HUES6 (cell line): ENCODE results near the gene FLOT2.
"Not testable (repeated sequence)": the region's sequence is repeated elsewhere in the genome, so short reads cannot be mapped to it uniquely, and the experiment has no call there.

Source experiments
- H3K27ac ChIP-seq: 2 replicates; pipeline ENCODE4 v1.7.0; 2013; ENCODE audit warnings: low read depth, mild to moderate bottlenecking, low read length, inconsistent platforms
- H3K27me3 ChIP-seq: 2 replicates; pipeline ENCODE4 v1.6.1; 2013; ENCODE audit warnings: low read length; ENCODE audit not compliant: control insufficient read depth, insufficient read depth
- H3K36me3 ChIP-seq: 2 replicates; pipeline ENCODE4 v1.6.1; 2013; ENCODE audit warnings: low read length; ENCODE audit not compliant: control insufficient read depth, insufficient read depth
- H3K4me1 ChIP-seq: 2 replicates; pipeline ENCODE4 v1.6.1; 2013; ENCODE audit warnings: low read length; ENCODE audit not compliant: control insufficient read depth, insufficient read depth
- H3K4me3 ChIP-seq: 2 replicates; pipeline ENCODE4 v1.5.1; 2013; ENCODE audit warnings: low read depth, low read length
- H3K9ac ChIP-seq: one replicate; pipeline ENCODE4 v1.6.1; 2013; ENCODE audit warnings: mild to moderate bottlenecking, low read length
- H3K9me3 ChIP-seq: 2 replicates; pipeline ENCODE4 v1.6.1; 2013; ENCODE audit warnings: low read depth, low read length; ENCODE audit not compliant: control insufficient read depth, insufficient read depth

Gene FLOT2

DNA sequence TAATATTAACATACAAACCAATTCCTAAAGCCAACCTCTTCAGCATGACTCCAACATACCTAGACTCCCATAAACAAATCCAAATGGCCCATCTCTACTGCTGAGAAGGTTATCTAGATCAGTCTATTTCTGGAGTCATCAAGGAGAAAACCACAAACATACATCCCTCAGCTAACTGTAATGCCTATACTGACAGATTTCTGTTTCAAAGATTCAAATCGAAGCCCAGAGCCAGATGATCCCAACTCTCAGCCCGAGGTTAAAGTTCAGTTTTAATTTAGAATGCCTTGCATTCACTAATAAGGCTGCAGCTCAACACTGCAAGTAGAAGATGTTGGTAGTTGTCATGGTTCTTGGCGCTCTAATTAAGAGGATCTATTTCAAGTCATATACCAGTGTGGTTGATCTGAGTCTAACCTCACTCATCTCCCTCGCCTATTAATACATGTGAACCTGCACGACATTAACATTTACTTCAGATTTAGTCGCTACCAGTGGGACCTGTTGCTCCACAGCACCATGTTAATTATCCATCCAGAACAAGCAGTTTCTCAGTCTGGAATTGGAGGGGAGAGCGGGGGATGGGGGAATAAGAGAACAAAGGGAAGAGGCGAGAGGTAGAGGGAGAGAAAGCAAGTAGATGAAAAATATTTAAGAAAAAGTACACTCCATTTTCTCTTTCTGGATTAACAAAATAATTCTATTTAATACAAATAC is 38.4 kb upstream of the FLOT2 start:
- Histone ChIP-seq H3K27ac (no peak overlapping the region), H3K36me3 (peaks cover 28% of the 10 kb centered on the region), H3K4me3 (no peak overlapping the region), H3K4me1 (peaks cover 32% of the 10 kb centered on the region), H3K9me3 (no peaks in the 10 kb centered on the region), H3K9ac (no peak overlapping the region), H3K27me3 (no peaks in the 10 kb centered on the region)

DNA sequence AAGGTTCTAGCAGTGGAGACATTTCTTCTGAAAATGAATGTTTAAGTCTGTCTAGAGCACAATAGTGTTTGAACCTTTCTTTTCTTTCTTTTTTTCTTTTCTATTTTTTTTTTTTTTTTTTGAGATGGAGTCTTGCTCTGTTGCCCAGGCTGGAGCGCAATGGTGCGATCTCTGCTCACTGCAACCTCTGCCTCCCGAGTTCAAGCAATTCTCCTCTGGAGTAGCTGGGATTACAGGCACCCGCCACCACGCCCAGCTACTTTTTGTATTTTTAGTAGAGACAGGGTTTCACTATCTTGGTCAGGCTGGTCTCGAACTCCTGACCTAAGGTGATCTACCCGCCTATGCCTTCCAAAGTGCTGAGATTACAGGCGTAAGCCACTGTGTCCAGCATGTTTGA is 37.0 kb upstream of the FLOT2 start:
- H3K9ac ChIP-seq, result not testable (repeated sequence)
- peaks cover 28% of the 10 kb centered on the region for H3K36me3 ChIP-seq

DNA sequence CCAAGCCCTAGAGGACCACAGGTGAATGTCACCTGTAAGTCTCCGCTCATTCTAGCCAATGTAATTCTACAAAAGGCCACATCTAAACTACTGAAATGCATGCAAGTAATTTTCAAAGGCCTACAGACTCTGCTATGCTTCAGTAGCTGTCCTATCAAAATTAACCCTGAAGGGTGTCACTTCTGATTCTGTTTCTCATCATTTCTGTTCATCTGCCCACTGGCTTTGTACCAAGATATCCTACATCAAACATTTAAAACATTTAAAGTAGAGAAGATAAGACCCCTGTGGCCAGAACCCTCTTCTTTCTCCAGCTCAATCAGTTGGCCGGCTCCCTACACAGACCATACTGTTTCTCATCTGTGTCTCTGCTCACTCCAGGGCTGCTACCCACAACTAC is 32.3 kb upstream of the FLOT2 start:
- peaks cover 48% of the 10 kb centered on the region for H3K36me3 ChIP-seq
- no peak overlapping the region for H3K9ac ChIP-seq
- no peaks in the 10 kb centered on the region for H3K9me3 ChIP-seq
- no peaks in the 10 kb centered on the region for H3K27me3 ChIP-seq
- H3K4me3 ChIP-seq, result no peak overlapping the region
- no peak overlapping the region for H3K27ac ChIP-seq
- no peaks in the 10 kb centered on the region for H3K4me1 ChIP-seq

More for the DNA sequence above, 37.0 kb upstream of the FLOT2 start:
- not testable (repeated sequence) for H3K4me3 ChIP-seq, H3K27ac ChIP-seq, H3K27me3 ChIP-seq, H3K9me3 ChIP-seq
- H3K4me1 ChIP-seq, result peaks cover 21% of the 10 kb centered on the region

DNA sequence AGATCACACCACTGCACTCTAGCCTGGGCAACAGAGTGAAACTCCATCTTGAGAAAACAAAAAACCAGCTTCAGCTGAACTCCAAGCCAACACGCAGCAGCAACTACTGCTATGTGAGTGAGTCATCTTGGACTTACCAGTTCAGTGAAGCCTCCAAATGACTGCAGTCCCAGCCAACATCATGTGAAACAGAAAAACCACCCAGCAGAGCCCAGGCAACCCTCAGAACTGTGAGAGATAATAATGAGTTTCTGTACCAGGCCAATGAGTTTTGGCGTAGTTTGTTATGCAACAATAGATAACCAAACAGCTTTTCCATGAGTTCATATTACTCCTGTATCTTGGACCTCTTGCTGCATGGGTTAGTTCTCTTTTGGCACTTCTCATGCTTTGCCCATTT is 30.5 kb upstream of the FLOT2 start:
- no peak overlapping the region for H3K4me3 ChIP-seq
- H3K4me1 ChIP-seq, result no peaks in the 10 kb centered on the region
- no peaks in the 10 kb centered on the region for H3K9me3 ChIP-seq
- H3K9ac ChIP-seq, result no peak overlapping the region
- no peak overlapping the region for H3K27ac ChIP-seq
- peaks cover 61% of the 10 kb centered on the region for H3K36me3 ChIP-seq
- no peaks in the 10 kb centered on the region for H3K27me3 ChIP-seq

DNA sequence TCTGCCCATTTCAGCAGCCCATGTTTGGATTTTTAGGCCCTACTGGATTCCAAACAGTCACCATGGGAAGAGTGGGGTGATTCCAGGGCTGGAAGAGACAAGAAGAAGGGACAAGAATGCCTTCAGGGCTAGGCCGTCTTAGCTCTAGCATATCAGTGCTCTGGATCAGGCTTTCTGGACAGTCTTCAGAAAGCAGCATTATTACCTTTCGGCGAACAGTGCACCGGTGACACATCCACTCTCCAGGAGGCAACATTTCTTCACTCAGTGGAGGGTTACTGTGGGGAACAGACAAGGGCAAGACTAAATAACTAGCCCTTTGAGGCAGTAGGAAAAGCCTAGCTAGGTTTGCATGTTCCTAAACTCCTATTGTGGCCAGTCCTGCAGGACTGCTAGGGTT is 29.3 kb upstream of the FLOT2 start:
- peaks cover 67% of the 10 kb centered on the region for H3K36me3 ChIP-seq
- no peak overlapping the region for H3K27ac ChIP-seq
- H3K9ac ChIP-seq, result no peak overlapping the region
- no peak overlapping the region for H3K4me3 ChIP-seq
- no peaks in the 10 kb centered on the region for H3K9me3 ChIP-seq
- no peaks in the 10 kb centered on the region for H3K27me3 ChIP-seq
- no peaks in the 10 kb centered on the region for H3K4me1 ChIP-seq

DNA sequence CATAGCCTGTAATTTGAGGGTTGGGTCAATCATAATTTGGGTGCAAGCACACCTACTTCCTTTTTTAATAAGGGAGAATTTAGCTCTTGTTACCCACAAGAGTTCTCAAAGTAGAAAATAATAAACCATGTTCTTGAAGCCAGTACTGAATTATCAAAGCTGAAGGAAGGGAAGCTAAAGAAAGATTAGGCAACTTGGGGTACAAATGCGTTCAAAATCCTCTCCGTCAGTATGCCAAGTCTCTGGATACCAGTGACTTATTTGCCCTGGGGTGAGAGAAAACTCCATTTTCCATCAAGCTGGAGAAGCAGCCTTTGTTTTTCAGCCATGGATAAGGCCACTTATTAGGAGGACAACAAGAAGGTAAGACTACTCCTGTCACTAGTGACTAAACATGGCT is 28.8 kb upstream of the FLOT2 start:
- Histone ChIP-seq H3K9me3 (no peaks in the 10 kb centered on the region), H3K4me3 (no peak overlapping the region), H3K27ac (no peak overlapping the region), H3K9ac (no peak overlapping the region), H3K27me3 (no peaks in the 10 kb centered on the region), H3K4me1 (no peaks in the 10 kb centered on the region), H3K36me3 (peaks cover 71% of the 10 kb centered on the region)

DNA sequence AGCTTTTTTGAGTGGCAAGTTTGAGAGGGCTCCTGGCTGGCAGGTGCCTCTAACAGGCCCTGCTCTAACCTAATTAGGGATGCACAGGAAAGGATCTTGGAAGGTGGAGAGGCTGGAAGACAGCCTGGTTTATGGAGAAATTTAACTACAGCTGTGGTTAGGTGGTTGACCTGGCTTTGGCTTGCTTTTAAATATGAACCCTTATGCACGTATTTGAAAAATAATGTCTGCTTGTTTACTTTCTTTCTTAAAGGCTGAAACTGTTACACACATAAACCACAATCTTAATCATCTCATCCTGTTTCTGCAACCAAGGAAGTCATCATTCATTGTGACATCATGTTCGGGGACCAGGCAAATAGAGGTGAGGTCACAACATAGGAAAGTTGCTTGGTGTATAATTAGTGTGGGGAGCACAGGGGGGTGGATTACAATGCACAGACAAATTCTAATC is 28.4 kb upstream of the FLOT2 start:
- no peak overlapping the region for H3K27ac ChIP-seq
- no peak overlapping the region for H3K4me3 ChIP-seq
- no peaks in the 10 kb centered on the region for H3K27me3 ChIP-seq
- H3K9ac ChIP-seq, result no peak overlapping the region
- peaks cover 75% of the 10 kb centered on the region for H3K36me3 ChIP-seq
- no peaks in the 10 kb centered on the region for H3K4me1 ChIP-seq
- H3K9me3 ChIP-seq, result no peaks in the 10 kb centered on the region

DNA sequence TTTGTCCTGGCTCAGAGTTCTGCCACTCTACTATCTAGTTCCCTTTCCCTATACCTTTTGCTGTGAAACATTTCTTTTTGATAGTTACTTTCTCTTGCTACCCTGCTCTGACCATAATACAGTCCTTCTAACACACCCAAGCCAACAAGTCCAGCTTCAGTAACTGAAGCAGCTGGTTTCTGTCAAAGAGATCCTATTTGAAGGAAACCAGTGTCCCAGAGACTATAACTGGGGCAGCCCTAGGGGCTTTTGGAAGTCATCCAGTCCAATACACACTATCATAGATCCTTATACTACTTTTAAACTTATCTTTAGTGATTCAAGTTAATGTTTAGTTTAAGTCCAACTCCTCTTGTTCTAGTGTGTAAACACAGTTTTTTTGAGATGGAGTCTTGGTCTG is 22.7 kb upstream of the FLOT2 start:
- Histone ChIP-seq H3K4me1 (no peaks in the 10 kb centered on the region), H3K9me3 (no peaks in the 10 kb centered on the region), H3K9ac (no peak overlapping the region), H3K27ac (no peak overlapping the region), H3K27me3 (no peaks in the 10 kb centered on the region), H3K36me3 (peaks cover 96% of the 10 kb centered on the region), H3K4me3 (no peak overlapping the region)

DNA sequence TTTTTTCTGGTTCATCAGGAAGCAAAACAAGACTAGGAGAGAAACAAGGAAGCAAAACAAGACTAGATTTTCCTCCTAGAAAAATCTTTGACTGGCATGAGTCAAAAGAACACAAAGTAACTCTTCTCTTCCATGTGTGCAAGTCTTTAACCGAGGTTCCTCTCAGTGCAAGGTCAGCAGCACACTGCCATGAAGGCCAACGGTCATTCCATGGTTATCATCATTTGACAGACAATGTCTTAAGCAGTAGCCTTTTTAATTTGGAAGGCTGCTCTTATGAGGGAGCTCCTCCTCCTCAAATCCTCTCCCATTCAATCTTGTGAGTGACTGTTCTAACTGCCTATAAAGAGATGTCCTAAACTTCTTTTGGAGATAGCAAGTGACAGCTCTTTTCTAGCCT is 20.8 kb upstream of the FLOT2 start:
- H3K9me3 ChIP-seq, result no peaks in the 10 kb centered on the region
- no peak overlapping the region for H3K4me3 ChIP-seq
- H3K4me1 ChIP-seq, result no peaks in the 10 kb centered on the region
- H3K36me3 ChIP-seq, result peaks cover 94% of the 10 kb centered on the region
- no peak overlapping the region for H3K27ac ChIP-seq
- H3K27me3 ChIP-seq, result no peaks in the 10 kb centered on the region
- no peak overlapping the region for H3K9ac ChIP-seq

DNA sequence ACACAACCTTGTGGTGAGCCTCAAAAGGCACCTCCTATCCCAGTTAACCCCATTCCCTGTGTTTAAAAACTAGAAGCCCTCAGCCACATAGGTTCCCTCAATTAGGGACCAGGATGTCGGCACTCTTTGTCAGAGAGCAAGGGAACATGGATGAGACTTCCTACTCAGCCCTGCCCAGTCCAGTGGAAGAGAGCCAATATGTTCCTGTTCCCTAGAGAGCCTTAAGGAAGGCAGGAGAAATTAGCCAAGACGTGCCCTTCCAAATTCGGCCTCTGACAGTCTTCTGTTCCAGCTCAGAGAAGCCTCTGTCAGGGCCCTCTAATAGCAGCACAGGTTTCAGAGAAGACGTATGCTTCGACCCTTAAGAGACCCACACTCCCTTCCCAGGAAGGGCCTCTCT is 19.9 kb upstream of the FLOT2 start:
- no peak overlapping the region for H3K9ac ChIP-seq
- H3K4me3 ChIP-seq, result no peak overlapping the region
- no peaks in the 10 kb centered on the region for H3K4me1 ChIP-seq
- no peaks in the 10 kb centered on the region for H3K27me3 ChIP-seq
- no peaks in the 10 kb centered on the region for H3K9me3 ChIP-seq
- peaks cover 94% of the 10 kb centered on the region for H3K36me3 ChIP-seq
- no peak overlapping the region for H3K27ac ChIP-seq

DNA sequence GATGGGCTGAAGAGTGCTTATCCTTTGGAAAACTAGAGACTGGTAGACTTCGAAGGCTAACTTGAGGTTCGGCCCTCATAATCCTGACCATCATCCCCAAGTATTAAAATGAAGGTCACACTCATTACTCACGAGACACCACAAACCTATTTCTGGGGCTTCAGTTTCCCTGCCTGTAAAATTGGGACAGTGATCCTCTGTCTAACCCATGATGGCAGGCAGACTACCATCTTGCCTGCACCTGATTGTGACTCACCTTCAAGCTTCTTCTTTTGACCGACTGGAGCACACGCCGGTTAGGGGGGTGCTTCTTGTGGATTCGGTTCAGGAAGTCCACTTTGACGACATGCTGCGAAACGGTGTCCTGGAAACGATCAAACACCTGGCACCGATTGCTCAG is 19.5 kb upstream of the FLOT2 start:
- H3K4me1 ChIP-seq, result no peaks in the 10 kb centered on the region
- no peaks in the 10 kb centered on the region for H3K27me3 ChIP-seq
- no peak overlapping the region for H3K27ac ChIP-seq
- peaks cover 94% of the 10 kb centered on the region for H3K36me3 ChIP-seq
- H3K9ac ChIP-seq, result no peak overlapping the region
- no peak overlapping the region for H3K4me3 ChIP-seq
- H3K9me3 ChIP-seq, result no peaks in the 10 kb centered on the region
